ENCODE measurements around the gene ZNF829.

DNA sequence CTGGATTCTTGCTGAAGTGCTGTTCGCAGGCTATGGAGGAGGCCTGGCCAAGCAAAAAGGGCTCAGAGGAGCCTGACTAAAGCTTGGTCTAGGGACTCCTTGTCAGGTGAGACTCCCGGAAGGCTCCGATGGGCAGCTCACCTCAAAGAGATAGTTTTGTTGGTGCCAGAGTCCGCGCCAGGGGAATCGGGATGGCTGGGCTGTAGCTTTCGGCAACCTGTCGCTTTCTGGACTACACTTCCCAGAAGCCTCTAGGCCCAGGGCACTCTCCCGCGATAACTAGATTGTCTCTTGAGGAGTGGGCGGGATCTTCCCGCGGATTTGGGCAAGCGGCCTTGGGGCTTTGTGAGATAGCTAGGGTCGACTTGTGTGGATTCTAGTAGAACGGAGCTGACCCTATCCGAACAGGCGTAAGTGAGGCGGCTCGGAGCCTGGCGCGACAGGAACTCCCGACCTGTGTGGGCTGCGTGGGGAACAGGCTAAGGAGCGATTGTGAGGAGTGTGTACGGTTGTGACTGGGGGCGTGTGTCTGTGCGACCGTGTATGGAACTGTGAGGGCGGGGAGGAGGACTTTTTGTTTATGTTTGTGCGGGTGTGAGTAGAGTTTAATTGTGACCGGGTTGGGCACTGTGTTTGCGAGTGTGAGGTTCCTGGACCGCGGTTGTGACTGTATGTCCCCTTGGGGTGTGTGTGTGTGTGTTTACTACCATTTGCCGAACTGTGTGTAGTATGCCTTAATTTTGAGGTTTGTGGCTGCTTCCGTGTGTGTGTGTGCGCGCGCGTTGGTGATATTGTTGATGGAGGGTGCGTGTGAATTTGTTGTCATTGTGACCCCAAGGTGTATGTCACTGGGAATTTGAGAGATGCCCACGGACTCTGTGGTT is 65.3 kb downstream of the ZNF829 start, which contains the start of gene ZNF345:
- TF ChIP-seq, protein P1, sequence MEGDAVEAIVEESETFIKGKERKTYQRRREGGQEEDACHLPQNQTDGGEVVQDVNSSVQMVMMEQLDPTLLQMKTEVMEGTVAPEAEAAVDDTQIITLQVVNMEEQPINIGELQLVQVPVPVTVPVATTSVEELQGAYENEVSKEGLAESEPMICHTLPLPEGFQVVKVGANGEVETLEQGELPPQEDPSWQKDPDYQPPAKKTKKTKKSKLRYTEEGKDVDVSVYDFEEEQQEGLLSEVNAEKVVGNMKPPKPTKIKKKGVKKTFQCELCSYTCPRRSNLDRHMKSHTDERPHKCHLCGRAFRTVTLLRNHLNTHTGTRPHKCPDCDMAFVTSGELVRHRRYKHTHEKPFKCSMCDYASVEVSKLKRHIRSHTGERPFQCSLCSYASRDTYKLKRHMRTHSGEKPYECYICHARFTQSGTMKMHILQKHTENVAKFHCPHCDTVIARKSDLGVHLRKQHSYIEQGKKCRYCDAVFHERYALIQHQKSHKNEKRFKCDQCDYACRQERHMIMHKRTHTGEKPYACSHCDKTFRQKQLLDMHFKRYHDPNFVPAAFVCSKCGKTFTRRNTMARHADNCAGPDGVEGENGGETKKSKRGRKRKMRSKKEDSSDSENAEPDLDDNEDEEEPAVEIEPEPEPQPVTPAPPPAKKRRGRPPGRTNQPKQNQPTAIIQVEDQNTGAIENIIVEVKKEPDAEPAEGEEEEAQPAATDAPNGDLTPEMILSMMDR (IDR thresholded peaks at IDR 0.05): no peak
- TF ChIP-seq POLR2A (IDR thresholded peaks at IDR 0.05): no peak
